DND-41 (cell line): ENCODE data around the gene PHC3.
A peak's percentile ranks its signal among the peaks of the same experiment; 100 is the strongest.

Source experiments
- ATAC-seq: fragments of 200-7000 bp; cut with Tn5 transposase; 3 replicates; pipeline ENCODE4 v1.9.1; 2021; ENCODE audit warnings: low read depth; ENCODE audit not compliant: insufficient read depth
- DNase-seq: peaks from one replicate; pipeline ENCODE4 v3.0.0-alpha.2; 2020
- H2AFZ ChIP-seq: 2 replicates; pipeline ENCODE4 v1.6.0; 2012; ENCODE audit warnings: low read depth, low read length
- H3K27ac ChIP-seq: 2 replicates; pipeline ENCODE4 v1.5.1; 2012; ENCODE audit warnings: low read length, inconsistent platforms
- H3K27me3 ChIP-seq: fragments of 200-600 bp; sonication (generic); 2 replicates; pipeline ENCODE4 v1.6.0; 2012; ENCODE audit warnings: low read length, mild to moderate bottlenecking, inconsistent platforms; ENCODE audit not compliant: insufficient read depth, poor library complexity
- H3K36me3 ChIP-seq: 2 replicates; pipeline ENCODE4 v1.5.1; 2012; ENCODE audit warnings: low read length, inconsistent platforms; ENCODE audit not compliant: insufficient read depth
- H3K4me1 ChIP-seq: 2 replicates; pipeline ENCODE4 v1.5.1; 2012; ENCODE audit warnings: mild to moderate bottlenecking, low read length; ENCODE audit not compliant: insufficient read depth
- H3K4me2 ChIP-seq: 2 replicates; pipeline ENCODE4 v1.6.0; 2012; ENCODE audit warnings: mild to moderate bottlenecking, moderate library complexity, low read length, inconsistent platforms; ENCODE audit not compliant: insufficient read depth
- H3K4me3 ChIP-seq, 2 experiments: fragments of 200-600 bp in 1 of 2; shearing (Covaris generic) in 1 of 2; 2 replicates each; pipeline ENCODE4 v1.5.1; 2012 to 2016; ENCODE audit warnings: inconsistent platforms in 2 of 2, low read length in 2 of 2, mild to moderate bottlenecking in 2 of 2, low read depth in 1 of 2, moderate library complexity in 1 of 2
- H3K79me2 ChIP-seq: 2 replicates; pipeline ENCODE4 v1.6.0; 2012; ENCODE audit warnings: low read length, inconsistent platforms; ENCODE audit not compliant: insufficient read depth
- H3K9ac ChIP-seq: 2 replicates; pipeline ENCODE4 v1.6.0; 2012; ENCODE audit warnings: low read depth, mild to moderate bottlenecking, inconsistent platforms, low read length, moderate library complexity
- H3K9me3 ChIP-seq: 2 replicates; pipeline ENCODE4 v1.5.1; 2012; ENCODE audit warnings: low read length, moderate library complexity, mild to moderate bottlenecking, inconsistent platforms; ENCODE audit not compliant: insufficient read depth, severe bottlenecking
- H4K20me1 ChIP-seq: 2 replicates; pipeline ENCODE4 v1.6.0; 2012; ENCODE audit warnings: low read length; ENCODE audit not compliant: insufficient read depth
- CTCF ChIP-seq: IDR thresholded peaks from 2 replicates; pipeline ENCODE4 v1.5.1; 2012; ENCODE audit warnings: borderline replicate concordance, low read length, moderate library complexity, mild to moderate bottlenecking; ENCODE audit not compliant: poor library complexity, severe bottlenecking; ENCODE audit errors: extremely low read depth
- EZH2 ChIP-seq: IDR thresholded peaks from 3 replicates; pipeline ENCODE4 v1.6.1; 2012; ENCODE audit warnings: borderline replicate concordance, low read depth, mild to moderate bottlenecking, moderate library complexity, low read length, inconsistent platforms; ENCODE audit not compliant: severe bottlenecking

Gene PHC3

GRCh38 chr3:170056710-170057454 lies 124.7 kb downstream of the PHC3 start:
- Histone ChIP-seq H3K4me3 (no peak overlapping the region), H3K9me3 (no peaks in the 10 kb centered on the region), H3K79me2 (no peaks in the 10 kb centered on the region), H3K4me1 (peaks cover 12% of the 10 kb centered on the region), H3K36me3 (no peaks in the 10 kb centered on the region), H3K9ac (no peak overlapping the region), H3K4me2 (no peak overlapping the region), H3K27me3 (no peaks in the 10 kb centered on the region), H4K20me1 (no peaks in the 10 kb centered on the region), H3K27ac (no peak overlapping the region), H2AFZ (no peak overlapping the region)
- TF ChIP-seq CTCF (no peak), EZH2 (no peak)
- ATAC-seq (no peak), DNase-seq (no peak)

- H2AFZ ChIP-seq: no peak overlapping the region
- H3K9ac ChIP-seq: no peak overlapping the region
- no peak for DNase-seq
- no peaks in the 10 kb centered on the region for H3K9me3 ChIP-seq
- H3K4me1 ChIP-seq: peaks cover 12% of the 10 kb centered on the region
- no peaks in the 10 kb centered on the region for H3K79me2 ChIP-seq
- no peaks in the 10 kb centered on the region for H4K20me1 ChIP-seq
- H3K4me2 ChIP-seq: no peak overlapping the region
- H3K36me3 ChIP-seq: no peaks in the 10 kb centered on the region
- H3K27me3 ChIP-seq: no peaks in the 10 kb centered on the region
- TF ChIP-seq CTCF: no peak
- TF ChIP-seq EZH2: no peak
- no peak overlapping the region for H3K27ac ChIP-seq
- H3K4me3 ChIP-seq: no peak overlapping the region
- peak; percentile 37; the same call in 1 of the 3 replicates for ATAC-seq
Measured at GRCh38 chr3:170055209-170055608, 126.3 kb downstream of the PHC3 start.

GRCh38 chr3:170054204-170054603 lies 127.3 kb downstream of the PHC3 start:
- Histone ChIP-seq H3K9ac (no peak overlapping the region), H3K36me3 (no peaks in the 10 kb centered on the region), H3K79me2 (no peaks in the 10 kb centered on the region), H3K4me1 (peaks cover 12% of the 10 kb centered on the region), H3K9me3 (no peaks in the 10 kb centered on the region), H2AFZ (no peak overlapping the region), H3K4me2 (no peak overlapping the region), H4K20me1 (no peaks in the 10 kb centered on the region), H3K27me3 (no peaks in the 10 kb centered on the region), H3K4me3 (no peak overlapping the region), H3K27ac (no peak overlapping the region)
- peak; percentile 23 for DNase-seq
- ATAC-seq: peak; percentile 79
- TF ChIP-seq CTCF (peak; percentile 65), EZH2 (no peak)
